ENCODE results near the gene EPHB6.

DNA sequence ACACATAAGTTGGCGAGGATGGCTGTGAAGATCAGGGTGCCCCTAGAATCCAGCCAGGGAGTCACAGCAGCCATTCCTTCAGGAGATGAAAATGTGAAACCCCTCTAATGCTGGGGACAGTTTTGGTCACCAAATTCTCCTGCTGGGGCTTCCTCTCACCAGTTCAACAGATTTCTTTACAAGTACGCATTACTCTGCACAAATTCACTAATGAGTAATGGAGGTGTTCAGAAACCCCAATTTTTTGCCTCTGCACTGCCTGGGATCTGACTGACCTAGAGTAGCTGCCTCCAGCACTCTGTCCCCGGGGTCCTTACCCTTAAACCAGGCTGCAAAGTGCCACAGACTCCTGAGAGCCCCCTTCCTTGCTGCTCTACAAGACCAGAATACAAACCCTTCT, 62.6 kb downstream of the EPHB6 start:
- TF ChIP-seq, protein P1, sequence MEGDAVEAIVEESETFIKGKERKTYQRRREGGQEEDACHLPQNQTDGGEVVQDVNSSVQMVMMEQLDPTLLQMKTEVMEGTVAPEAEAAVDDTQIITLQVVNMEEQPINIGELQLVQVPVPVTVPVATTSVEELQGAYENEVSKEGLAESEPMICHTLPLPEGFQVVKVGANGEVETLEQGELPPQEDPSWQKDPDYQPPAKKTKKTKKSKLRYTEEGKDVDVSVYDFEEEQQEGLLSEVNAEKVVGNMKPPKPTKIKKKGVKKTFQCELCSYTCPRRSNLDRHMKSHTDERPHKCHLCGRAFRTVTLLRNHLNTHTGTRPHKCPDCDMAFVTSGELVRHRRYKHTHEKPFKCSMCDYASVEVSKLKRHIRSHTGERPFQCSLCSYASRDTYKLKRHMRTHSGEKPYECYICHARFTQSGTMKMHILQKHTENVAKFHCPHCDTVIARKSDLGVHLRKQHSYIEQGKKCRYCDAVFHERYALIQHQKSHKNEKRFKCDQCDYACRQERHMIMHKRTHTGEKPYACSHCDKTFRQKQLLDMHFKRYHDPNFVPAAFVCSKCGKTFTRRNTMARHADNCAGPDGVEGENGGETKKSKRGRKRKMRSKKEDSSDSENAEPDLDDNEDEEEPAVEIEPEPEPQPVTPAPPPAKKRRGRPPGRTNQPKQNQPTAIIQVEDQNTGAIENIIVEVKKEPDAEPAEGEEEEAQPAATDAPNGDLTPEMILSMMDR (IDR thresholded peaks at IDR 0.05): no peak
- TF ChIP-seq EP300 (IDR thresholded peaks at IDR 0.05) (no peak), POLR2AphosphoS5 (IDR thresholded peaks at IDR 0.05) (no peak)
